Tibial artery (tissue), 4 donors: ENCODE results near the gene GLE1.
"Not testable (repeated sequence)": the region's sequence is repeated elsewhere in the genome, so short reads cannot be mapped to it uniquely, and the experiment has no call there.

Experiments used
- DNase-seq, 2 donors: peaks; one replicate each; pipeline ENCODE4 v3.0.0-alpha.2; 2019
- H3K27ac ChIP-seq, 2 donors: fragments of 200-600 bp; sonication (generic) in 1 of 2; 1 replicate in 1 of 2; 2 replicates in 1 of 2; pipeline ENCODE4 v1.5.1; 2018 to 2019; ENCODE audit warnings: mild to moderate bottlenecking in 1 of 2
- H3K27me3 ChIP-seq, 2 donors: fragments of 200-600 bp; sonication (generic) in 1 of 2; one replicate each; pipeline versions ENCODE4 v1.5.1 to v1.6.0; 2016 to 2019
- H3K36me3 ChIP-seq, 3 donors: fragments of 200-600 bp; sonication (generic) in 2 of 3; one replicate each; pipeline ENCODE4 v1.5.1; 2016 to 2019; ENCODE audit warnings: mild to moderate bottlenecking in 2 of 3
- H3K4me1 ChIP-seq, 4 donors: fragments of 200-600 bp; sonication (generic) in 2 of 4; 1 replicate in 3 of 4; 2 replicates in 1 of 4; pipeline ENCODE4 v1.5.1; 2016 to 2019
- H3K4me3 ChIP-seq, 2 donors: fragments of 200-600 bp; sonication (generic) in 1 of 2; 1 replicate in 1 of 2; 2 replicates in 1 of 2; pipeline ENCODE4 v1.5.1; 2018 to 2019; ENCODE audit warnings: mild to moderate bottlenecking in 2 of 2
- H3K9me3 ChIP-seq, 3 donors: fragments of 200-600 bp; sonication (generic) in 1 of 3; one replicate each; pipeline ENCODE4 v1.5.1; 2016 to 2019
- intact Hi-C: fragments of 100-400 bp; cut with DNase I; formaldehyde crosslinking; loops from one replicate; pipeline ENCODE4 v1.15.0; 2023; ENCODE audit warnings: low total_unique reads
- TF ChIP-seq, protein P1 (sequence below), 2 experiments: fragments of 200-600 bp in 1 of 2; fragments of 450-650 bp in 1 of 2; IDR thresholded peaks; one replicate each; pipeline ENCODE4 v1.5.1; 2017 to 2019; ENCODE audit warnings: antibody characterized with exemption in 2 of 2, mild to moderate bottlenecking in 1 of 2, moderate library complexity in 1 of 2

GLE1 gene

DNA sequence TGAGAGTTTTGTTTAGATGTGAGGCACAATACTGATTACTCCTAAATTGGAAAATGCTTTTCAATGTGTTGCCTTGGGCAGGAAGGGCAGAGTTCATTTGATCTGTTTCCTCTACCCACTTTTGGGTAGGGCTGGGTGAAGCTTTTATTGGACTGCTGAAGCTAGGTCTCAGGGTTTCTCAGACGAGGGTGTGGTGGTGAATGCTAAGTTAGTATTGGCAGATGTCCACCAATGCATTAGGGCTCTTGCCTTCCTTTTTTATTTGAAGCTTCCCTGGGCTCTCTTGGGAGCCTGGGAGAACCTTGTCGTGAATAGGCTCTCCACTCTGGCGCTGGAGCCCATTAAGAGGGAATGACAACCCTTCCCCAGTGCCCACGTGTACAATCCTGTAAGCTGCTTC is 71.0 kb downstream of the GLE1 start:
- DNase-seq: peak in 1 of 2 donors; percentile 68
- Histone ChIP-seq H3K36me3 (peaks cover 53 to 93% (median 90%) of the 10 kb centered on the region in 3 donors), H3K4me1 (peaks cover 0 to 21% (median 10%) of the 10 kb centered on the region in 4 donors), H3K27ac (peak overlapping the region; percentile 21 to 64), H3K27me3 (no peaks in the 10 kb centered on the region), H3K9me3 (no peaks in the 10 kb centered on the region), H3K4me3 (no peak overlapping the region)
- intact Hi-C loops: no loop called here
- TF ChIP-seq, protein P1, sequence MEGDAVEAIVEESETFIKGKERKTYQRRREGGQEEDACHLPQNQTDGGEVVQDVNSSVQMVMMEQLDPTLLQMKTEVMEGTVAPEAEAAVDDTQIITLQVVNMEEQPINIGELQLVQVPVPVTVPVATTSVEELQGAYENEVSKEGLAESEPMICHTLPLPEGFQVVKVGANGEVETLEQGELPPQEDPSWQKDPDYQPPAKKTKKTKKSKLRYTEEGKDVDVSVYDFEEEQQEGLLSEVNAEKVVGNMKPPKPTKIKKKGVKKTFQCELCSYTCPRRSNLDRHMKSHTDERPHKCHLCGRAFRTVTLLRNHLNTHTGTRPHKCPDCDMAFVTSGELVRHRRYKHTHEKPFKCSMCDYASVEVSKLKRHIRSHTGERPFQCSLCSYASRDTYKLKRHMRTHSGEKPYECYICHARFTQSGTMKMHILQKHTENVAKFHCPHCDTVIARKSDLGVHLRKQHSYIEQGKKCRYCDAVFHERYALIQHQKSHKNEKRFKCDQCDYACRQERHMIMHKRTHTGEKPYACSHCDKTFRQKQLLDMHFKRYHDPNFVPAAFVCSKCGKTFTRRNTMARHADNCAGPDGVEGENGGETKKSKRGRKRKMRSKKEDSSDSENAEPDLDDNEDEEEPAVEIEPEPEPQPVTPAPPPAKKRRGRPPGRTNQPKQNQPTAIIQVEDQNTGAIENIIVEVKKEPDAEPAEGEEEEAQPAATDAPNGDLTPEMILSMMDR (IDR thresholded peaks at IDR 0.05): no peak

DNA sequence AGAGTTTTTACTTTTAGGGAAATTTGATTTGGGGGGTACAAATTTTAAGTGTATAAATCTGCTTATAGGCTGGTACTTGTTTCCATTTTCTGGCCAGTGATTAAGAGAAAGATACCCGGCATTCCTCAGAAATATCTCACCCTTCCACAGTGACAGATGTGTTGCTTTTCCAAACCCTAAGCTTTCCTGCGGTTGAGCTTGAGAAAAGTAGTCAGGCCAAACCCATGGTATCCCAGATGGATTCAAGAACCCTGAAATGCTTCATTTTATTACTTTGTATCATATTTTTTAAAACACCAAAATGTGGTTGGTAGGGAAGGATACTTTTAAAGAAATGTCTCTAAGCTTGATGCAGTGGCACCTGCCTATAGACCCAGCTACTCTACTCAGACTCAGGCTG is 71.4 kb downstream of the GLE1 start:
- H3K36me3 ChIP-seq: peaks cover 57 to 93% (median 90%) of the 10 kb centered on the region in 3 donors
- peak overlapping the region; percentile 21 to 64 for H3K27ac ChIP-seq

DNA sequence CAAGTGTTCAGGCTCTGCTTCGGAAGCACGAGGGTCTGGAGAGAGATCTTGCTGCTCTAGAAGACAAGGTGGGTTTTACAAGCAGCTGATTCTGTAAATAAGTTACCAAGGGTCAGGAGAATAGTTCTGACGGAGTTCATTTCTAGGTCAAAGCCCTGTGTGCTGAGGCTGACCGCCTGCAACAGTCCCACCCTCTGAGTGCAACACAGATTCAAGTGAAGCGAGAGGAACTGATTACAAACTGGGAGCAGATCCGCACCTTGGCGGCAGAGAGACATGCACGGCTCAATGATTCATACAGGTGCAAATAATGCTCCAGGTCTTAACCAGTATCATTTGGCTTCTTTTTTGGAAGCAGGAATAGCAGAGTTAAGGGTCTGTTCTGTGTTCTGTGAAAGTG is 72.7 kb downstream of the GLE1 start:
- peaks cover 69 to 95% (median 90%) of the 10 kb centered on the region in 3 donors for H3K36me3 ChIP-seq
- H3K27me3 ChIP-seq: no peaks in the 10 kb centered on the region
- H3K4me3 ChIP-seq: no peak overlapping the region
- no peak overlapping the region for H3K27ac ChIP-seq
- peaks cover 0 to 21% (median 10%) of the 10 kb centered on the region in 4 donors for H3K4me1 ChIP-seq
- intact Hi-C loops: no loop called here
- no peak for DNase-seq
- TF ChIP-seq, protein P1 (IDR thresholded peaks at IDR 0.05): no peak
- no peaks in the 10 kb centered on the region for H3K9me3 ChIP-seq

More for the DNA sequence above, 71.4 kb downstream of the GLE1 start:
- Histone ChIP-seq H3K27me3 (no peaks in the 10 kb centered on the region), H3K4me1 (peaks cover 0 to 21% (median 10%) of the 10 kb centered on the region in 4 donors), H3K4me3 (no peak overlapping the region), H3K9me3 (no peaks in the 10 kb centered on the region)
- no peak for DNase-seq
- TF ChIP-seq, protein P1 (IDR thresholded peaks at IDR 0.05): no peak
- intact Hi-C loops: no loop called here

DNA sequence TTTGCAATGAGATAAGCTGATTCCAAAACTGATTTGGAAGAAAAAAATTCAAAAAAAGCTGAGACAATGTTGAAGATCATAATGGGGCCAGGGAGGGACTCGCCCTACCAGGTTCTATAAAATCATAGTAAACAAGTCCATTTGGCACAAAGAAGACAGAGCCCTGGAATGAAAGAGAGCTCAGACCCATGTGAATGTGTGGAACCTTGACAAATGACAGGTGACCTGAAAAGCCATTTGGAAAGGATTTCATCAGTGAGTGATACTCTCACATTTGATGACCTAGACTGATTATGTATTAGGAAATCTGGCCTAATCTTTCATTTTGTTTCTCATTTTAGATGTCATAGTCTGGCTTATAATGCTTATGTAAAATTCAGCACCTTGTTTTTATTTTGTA is 74.7 kb downstream of the GLE1 start:
- H3K36me3 ChIP-seq: peaks cover 89 to 98% (median 92%) of the 10 kb centered on the region in 3 donors
- intact Hi-C loops: no loop called here
- H3K27ac ChIP-seq: no peak overlapping the region
- TF ChIP-seq, protein P1 (IDR thresholded peaks at IDR 0.05): no peak
- H3K27me3 ChIP-seq: no peaks in the 10 kb centered on the region
- peaks cover 0 to 21% (median 10%) of the 10 kb centered on the region in 4 donors for H3K4me1 ChIP-seq
- no peak overlapping the region for H3K4me3 ChIP-seq
- no peak for DNase-seq
- no peaks in the 10 kb centered on the region for H3K9me3 ChIP-seq

DNA sequence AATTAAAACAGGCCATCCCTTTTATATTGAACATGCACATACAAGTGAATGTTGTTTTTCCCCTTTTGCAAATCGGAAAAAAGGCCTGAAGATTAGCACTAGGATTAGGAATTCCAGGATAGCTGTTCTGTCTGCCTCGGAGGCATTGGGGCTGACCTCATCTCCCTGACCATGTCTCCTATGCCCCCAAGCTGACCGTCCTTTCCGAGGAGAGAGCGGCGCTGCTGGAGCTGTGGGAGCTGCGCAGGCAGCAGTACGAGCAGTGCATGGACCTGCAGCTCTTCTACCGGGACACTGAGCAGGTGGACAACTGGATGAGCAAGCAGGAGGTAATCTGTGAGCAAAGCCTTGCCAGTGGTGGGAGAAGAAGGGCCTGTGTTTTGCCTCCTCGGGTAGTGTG is 76.2 kb downstream of the GLE1 start:
- Histone ChIP-seq H3K27me3 (no peaks in the 10 kb centered on the region), H3K36me3 (peaks cover 95 to 100% (median 99%) of the 10 kb centered on the region in 3 donors), H3K27ac (no peak overlapping the region), H3K4me3 (no peak overlapping the region), H3K4me1 (peaks cover 0 to 9% (median 3%) of the 10 kb centered on the region in 4 donors), H3K9me3 (no peaks in the 10 kb centered on the region)
- TF ChIP-seq, protein P1 (IDR thresholded peaks at IDR 0.05): no peak
- DNase-seq: no peak
- intact Hi-C loops: no loop called here

DNA sequence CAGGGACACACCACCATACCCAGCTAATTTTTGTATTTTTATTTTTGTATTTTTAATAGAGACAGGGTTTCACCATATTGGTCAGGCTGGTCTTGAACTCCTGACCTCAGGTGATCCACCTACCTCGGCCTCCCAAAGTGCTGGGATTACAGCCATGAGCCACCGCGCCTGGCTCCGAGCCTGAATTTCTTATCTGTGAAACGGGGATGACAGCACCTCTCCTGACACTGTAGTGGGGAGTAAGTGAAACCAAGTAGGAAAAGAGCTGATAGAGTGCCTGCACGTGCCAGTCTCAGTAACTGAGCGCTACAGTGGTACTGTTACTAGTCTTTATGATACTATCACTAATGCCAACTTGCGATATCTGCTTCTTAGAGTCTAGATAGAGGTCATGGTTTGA is 80.6 kb downstream of the GLE1 start:
- DNase-seq, H3K27ac ChIP-seq, H3K4me3 ChIP-seq, H3K27me3 ChIP-seq, H3K9me3 ChIP-seq, intact Hi-C loops, H3K4me1 ChIP-seq: not testable (repeated sequence)
- H3K36me3 ChIP-seq: peaks cover 98 to 100% (median 100%) of the 10 kb centered on the region in 3 donors

DNA sequence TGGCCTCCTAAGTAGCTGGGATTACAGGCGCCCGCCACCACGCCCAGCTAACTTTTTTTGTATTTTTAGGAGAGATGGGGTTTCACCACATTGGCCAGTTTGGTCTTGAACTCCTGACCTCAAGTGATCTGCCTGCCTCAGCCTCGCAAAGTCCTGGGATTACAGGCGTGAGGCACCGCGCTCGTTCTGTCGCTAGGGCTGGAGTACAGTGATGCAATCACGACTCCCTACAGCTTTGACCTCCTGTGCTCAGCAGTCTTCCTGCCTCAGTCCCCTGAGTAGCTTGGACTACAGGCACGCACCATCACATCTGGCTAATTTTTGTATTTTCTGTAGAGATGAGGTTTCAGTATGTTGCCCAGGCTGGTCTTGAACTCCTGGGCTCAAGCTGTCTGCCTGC is 82.4 kb downstream of the GLE1 start:
- DNase-seq, H3K9me3 ChIP-seq, H3K27ac ChIP-seq, H3K4me3 ChIP-seq, H3K27me3 ChIP-seq, H3K4me1 ChIP-seq, intact Hi-C loops: not testable (repeated sequence)
- peaks cover 100% of the 10 kb centered on the region in 3 donors for H3K36me3 ChIP-seq
